ENCODE results near the gene ANKRD6. TPM values are rescaled to one million over a fixed set of nuclear protein-coding genes. Genes with fewer than 3 reads are reported as not detected.

The ANKRD6 gene
- total and polyA plus RNA-seq, 8 donors: 14.1 to 50.7 (median 37.2) TPM

- DNase-seq (no peak), ATAC-seq (no peak)
- H3K27me3 ChIP-seq: no peaks in the 10 kb centered on the region
- H3K36me3 ChIP-seq: no peaks in the 10 kb centered on the region
- no peak overlapping the region for H3K27ac ChIP-seq
- TF ChIP-seq CTCF (IDR thresholded peaks at IDR 0.05): no peak
- peaks cover 0 to 12% of the 10 kb centered on the region in 2 donors for H3K4me1 ChIP-seq
- intact Hi-C loops (cut with DNase I): loop anchor here in 1 of 2 donors (10.0 kb wide), 1 partner anchor 167 kb away; no protein-coding TSS in a partner anchor
- no peak overlapping the region for H3K4me3 ChIP-seq
- H3K9me3 ChIP-seq: no peaks in the 10 kb centered on the region
These were observed 5.3 kb downstream of the ANKRD6 start for GRCh38 chr6:89438248-89438647.

GRCh38 chr6:89439014-89439413 is 6.1 kb downstream of the ANKRD6 start:
- no peak for ATAC-seq
- H3K36me3 ChIP-seq: no peaks in the 10 kb centered on the region
- no peaks in the 10 kb centered on the region for H3K9me3 ChIP-seq
- no peaks in the 10 kb centered on the region for H3K27me3 ChIP-seq
- no peak overlapping the region for H3K4me3 ChIP-seq
- intact Hi-C loops (cut with DNase I): loop anchor here in 1 of 2 donors (10.0 kb wide), 1 partner anchor 166 kb away; no protein-coding TSS in a partner anchor
- no peak overlapping the region for H3K27ac ChIP-seq
- no peak for TF ChIP-seq CTCF (IDR thresholded peaks at IDR 0.05)
- peaks cover 0 to 5% of the 10 kb centered on the region in 2 donors for H3K4me1 ChIP-seq
- DNase-seq: no peak

GRCh38 chr6:89440200-89440599 is 7.2 kb downstream of the ANKRD6 start:
- Histone ChIP-seq H3K27me3 (no peaks in the 10 kb centered on the region), H3K36me3 (no peaks in the 10 kb centered on the region), H3K4me1 (no peaks in the 10 kb centered on the region), H3K9me3 (no peaks in the 10 kb centered on the region), H3K4me3 (no peak overlapping the region), H3K27ac (no peak overlapping the region)
- ATAC-seq: no peak
- TF ChIP-seq CTCF (IDR thresholded peaks at IDR 0.05): no peak
- intact Hi-C loops (cut with DNase I): no loop called here
- no peak for DNase-seq

GRCh38 chr6:89443658-89444057 is 10.7 kb downstream of the ANKRD6 start:
- no peaks in the 10 kb centered on the region for H3K27me3 ChIP-seq
- no peak for TF ChIP-seq CTCF (IDR thresholded peaks at IDR 0.05)
- no peaks in the 10 kb centered on the region for H3K36me3 ChIP-seq
- intact Hi-C loops (cut with DNase I): no loop called here
- DNase-seq: no peak
- no peak overlapping the region for H3K27ac ChIP-seq
- no peaks in the 10 kb centered on the region for H3K4me1 ChIP-seq
- no peaks in the 10 kb centered on the region for H3K9me3 ChIP-seq
- no peak for ATAC-seq
- H3K4me3 ChIP-seq: no peak overlapping the region

- intact Hi-C loops (cut with DNase I): no loop called here
- no peak for ATAC-seq
- Histone ChIP-seq H3K4me3 (no peak overlapping the region), H3K4me1 (no peaks in the 10 kb centered on the region), H3K36me3 (no peaks in the 10 kb centered on the region), H3K27ac (no peak overlapping the region), H3K27me3 (no peaks in the 10 kb centered on the region), H3K9me3 (no peaks in the 10 kb centered on the region)
- no peak for DNase-seq
- TF ChIP-seq CTCF (IDR thresholded peaks at IDR 0.05): no peak
These were observed 16.2 kb downstream of the ANKRD6 start for GRCh38 chr6:89449193-89449592.
